Left lung (tissue), 10 donors: ENCODE results near the gene SNAPC1. TPM values are rescaled to one million over a fixed set of nuclear protein-coding genes. Genes with fewer than 3 reads are reported as not detected.

Experiments used
- ATAC-seq: fragments of 200-7000 bp; cut with Tn5 transposase; one replicate; pipeline ENCODE4 v1.9.1; 2020; ENCODE audit warnings: moderate library complexity
- DNase-seq, 4 donors: peaks; one replicate each; pipeline ENCODE4 v3.0.0-alpha.2; 2013 to 2020
- H3K27ac ChIP-seq, 2 donors: fragments of 200-600 bp; sonication (generic) in 1 of 2; one replicate each; pipeline versions ENCODE4 v1.5.0 to v1.8.0; 2020 to 2021
- H3K27me3 ChIP-seq, 2 donors: fragments of 200-600 bp; sonication (generic) in 1 of 2; one replicate each; pipeline versions ENCODE4 v1.5.0 to v1.8.0; 2020 to 2021
- H3K36me3 ChIP-seq, 2 donors: fragments of 200-600 bp; sonication (generic) in 1 of 2; one replicate each; pipeline versions ENCODE4 v1.5.0 to v1.8.0; 2020 to 2021
- H3K4me1 ChIP-seq, 2 donors: fragments of 200-600 bp; one replicate each; pipeline ENCODE4 v1.8.0; 2021
- H3K4me3 ChIP-seq, 2 donors: fragments of 200-600 bp; sonication (generic) in 1 of 2; one replicate each; pipeline versions ENCODE4 v1.5.0 to v1.8.0; 2020 to 2021; ENCODE audit warnings: mild to moderate bottlenecking in 1 of 2
- H3K9me3 ChIP-seq, 2 donors: fragments of 200-600 bp; sonication (generic) in 1 of 2; one replicate each; pipeline versions ENCODE4 v1.5.0 to v1.8.0; 2020 to 2021
- intact Hi-C, 2 donors: fragments of 100-400 bp; cut with DNase I; formaldehyde crosslinking; loops; one replicate each; pipeline versions ENCODE4 v1.11.2 to v1.14.2; 2022
- polyA plus RNA-seq, 6 donors: library from polyadenylated mRNA; unstranded; fragments of 120-200 nt; gene quantifications; one replicate each; pipeline ENCODE4 v1.2.1, GENCODE V29; 2013; ENCODE audit not compliant: insufficient read length in 6 of 6
- total RNA-seq, 2 donors: library from RNA; stranded (reverse); fragmentation: NEBNext Ultra II Directional; extraction: Animal tissue kit (Norgen Biotek cat#: 25700); gene quantifications; one replicate each; pipeline ENCODE4 v1.2.1, GENCODE V29; 2021
- TF ChIP-seq, protein P1 (sequence below), 2 donors: fragments of 200-600 bp; sonication (generic) in 1 of 2; IDR thresholded peaks; one replicate each; pipeline versions ENCODE4 v1.5.0 to v1.8.0; 2021; ENCODE audit warnings: antibody characterized with exemption in 2 of 2
- donor health status: DM: no; HTN: yes; CAD: no.
- donor health status: DM: no; HTN: no; CAD: no.

Gene SNAPC1
- total and polyA plus RNA-seq, 8 donors, result 5.4 to 17.5 (median 13.9) TPM

- no peak for DNase-seq
- no peak for ATAC-seq
- Histone ChIP-seq H3K9me3 (no peaks in the 10 kb centered on the region), H3K27ac (no peak overlapping the region), H3K27me3 (peaks cover 0 to 9% of the 10 kb centered on the region in 2 donors), H3K4me3 (no peak overlapping the region), H3K4me1 (no peaks in the 10 kb centered on the region), H3K36me3 (no peaks in the 10 kb centered on the region)
- TF ChIP-seq, protein P1, sequence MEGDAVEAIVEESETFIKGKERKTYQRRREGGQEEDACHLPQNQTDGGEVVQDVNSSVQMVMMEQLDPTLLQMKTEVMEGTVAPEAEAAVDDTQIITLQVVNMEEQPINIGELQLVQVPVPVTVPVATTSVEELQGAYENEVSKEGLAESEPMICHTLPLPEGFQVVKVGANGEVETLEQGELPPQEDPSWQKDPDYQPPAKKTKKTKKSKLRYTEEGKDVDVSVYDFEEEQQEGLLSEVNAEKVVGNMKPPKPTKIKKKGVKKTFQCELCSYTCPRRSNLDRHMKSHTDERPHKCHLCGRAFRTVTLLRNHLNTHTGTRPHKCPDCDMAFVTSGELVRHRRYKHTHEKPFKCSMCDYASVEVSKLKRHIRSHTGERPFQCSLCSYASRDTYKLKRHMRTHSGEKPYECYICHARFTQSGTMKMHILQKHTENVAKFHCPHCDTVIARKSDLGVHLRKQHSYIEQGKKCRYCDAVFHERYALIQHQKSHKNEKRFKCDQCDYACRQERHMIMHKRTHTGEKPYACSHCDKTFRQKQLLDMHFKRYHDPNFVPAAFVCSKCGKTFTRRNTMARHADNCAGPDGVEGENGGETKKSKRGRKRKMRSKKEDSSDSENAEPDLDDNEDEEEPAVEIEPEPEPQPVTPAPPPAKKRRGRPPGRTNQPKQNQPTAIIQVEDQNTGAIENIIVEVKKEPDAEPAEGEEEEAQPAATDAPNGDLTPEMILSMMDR (IDR thresholded peaks at IDR 0.05), result no peak
- intact Hi-C loops, result no loop called here
Observed at GRCh38 chr14:61805451-61805850, 43.2 kb downstream of the SNAPC1 start.

GRCh38 chr14:61811882-61812346, 49.7 kb downstream of the SNAPC1 start:
- H3K36me3 ChIP-seq, result no peaks in the 10 kb centered on the region
- H3K27ac ChIP-seq, result no peak overlapping the region
- H3K4me1 ChIP-seq, result peaks cover 0 to 7% of the 10 kb centered on the region in 2 donors
- intact Hi-C loops, result no loop called here
- H3K4me3 ChIP-seq, result no peak overlapping the region
- TF ChIP-seq, protein P1 (IDR thresholded peaks at IDR 0.05), result no peak
- DNase-seq (no peak), ATAC-seq (no peak)
- H3K9me3 ChIP-seq, result no peaks in the 10 kb centered on the region
- H3K27me3 ChIP-seq, result peaks cover 22 to 74% of the 10 kb centered on the region in 2 donors

GRCh38 chr14:61812347-61813095, 50.3 kb downstream of the SNAPC1 start, which contains the start of gene SYT16:
Gene SYT16 (plus strand): TSS chr14:61812703.
- Histone ChIP-seq H3K27ac (no peak within 1 kb of the TSS), H3K36me3 (no peaks in the 10 kb centered on the region), H3K4me1 (peaks cover 0 to 7% of the 10 kb centered on the region in 2 donors), H3K4me3 (peak within 1 kb of the TSS; percentile 17 to 34), H3K27me3 (peaks cover 22 to 80% of the 10 kb centered on the region in 2 donors), H3K9me3 (no peaks in the 10 kb centered on the region)
- intact Hi-C loops, result no loop called here
- DNase-seq (peak in 3 of 4 donors; percentile 27 to 83 (median 42)), ATAC-seq (no peak)
- TF ChIP-seq, protein P1 (IDR thresholded peaks at IDR 0.05), result no peak

- H3K27ac ChIP-seq, result no peak overlapping the region
- peaks cover 0 to 7% of the 10 kb centered on the region in 2 donors for H3K4me1 ChIP-seq
- TF ChIP-seq, protein P1 (IDR thresholded peaks at IDR 0.05), result no peak
- intact Hi-C loops, result no loop called here
- no peaks in the 10 kb centered on the region for H3K36me3 ChIP-seq
- no peaks in the 10 kb centered on the region for H3K9me3 ChIP-seq
- peak overlapping the region; percentile 17 to 34 for H3K4me3 ChIP-seq
- DNase-seq, result no peak
- peaks cover 22 to 81% of the 10 kb centered on the region in 2 donors for H3K27me3 ChIP-seq
- no peak for ATAC-seq
Observed at GRCh38 chr14:61813096-61813606, 50.9 kb downstream of the SNAPC1 start.

GRCh38 chr14:61822458-61822857, 60.2 kb downstream of the SNAPC1 start:
- DNase-seq (no peak), ATAC-seq (no peak)
- Histone ChIP-seq H3K27ac (no peak overlapping the region), H3K9me3 (peaks cover 0 to 5% of the 10 kb centered on the region in 2 donors), H3K4me3 (no peak overlapping the region), H3K4me1 (no peaks in the 10 kb centered on the region), H3K36me3 (no peaks in the 10 kb centered on the region), H3K27me3 (peaks cover 0 to 7% of the 10 kb centered on the region in 2 donors)
- TF ChIP-seq, protein P1 (IDR thresholded peaks at IDR 0.05), result no peak
- intact Hi-C loops, result no loop called here
